ENCODE measurements around the gene EFR3B.

- TF ChIP-seq CTCF (IDR thresholded peaks at IDR 0.05) (no peak), POLR2A (IDR thresholded peaks at IDR 0.05) (no peak)
Measured at GRCh38 chr2:25018681-25019080, 23.2 kb upstream of the EFR3B start.
